ENCODE measurements around the gene KIAA0232.

The KIAA0232 gene

GRCh38 chr4:6873792-6874461, 91.4 kb downstream of the KIAA0232 start:
- peak; percentile 95 for FAIRE-seq
- no peak for TF ChIP-seq PAX5 (IDR thresholded peaks at IDR 0.05; ENCODE audit: insufficient read depth, low read length, severe bottlenecking)
- 0 out of 2 replicates have a peak, but pooled peaks have one; percentile 7 for TF ChIP-seq SPI1 (IDR thresholded peaks at IDR 0.05; ENCODE audit: low read depth, low read length)
- DNase-seq (ENCODE audit: insufficient read length, low spot score) = no peak

- FAIRE-seq (no peak), DNase-seq (ENCODE audit: insufficient read length, low spot score) (no peak)
- TF ChIP-seq POU2F2 (IDR thresholded peaks at IDR 0.05; ENCODE audit: low read depth, low read length) = no peak
- TF ChIP-seq SPI1 (IDR thresholded peaks at IDR 0.05; ENCODE audit: low read depth, low read length) = no peak
- TF ChIP-seq TAF1 (IDR thresholded peaks at IDR 0.05; ENCODE audit: low read depth, low read length) = no peak
- no peak for TF ChIP-seq POLR2AphosphoS5 (IDR thresholded peaks at IDR 0.05; ENCODE audit: low read depth, low read length)
- TF ChIP-seq PAX5 (IDR thresholded peaks at IDR 0.05; ENCODE audit: insufficient read depth, low read length, severe bottlenecking) = no peak
- no peak for TF ChIP-seq POLR2A (IDR thresholded peaks at IDR 0.05; ENCODE audit: low read depth, low read length)
Observed at GRCh38 chr4:6874981-6875380, 92.5 kb downstream of the KIAA0232 start.

- no peak for DNase-seq (ENCODE audit: insufficient read length, low spot score)
- TF ChIP-seq PAX5 (IDR thresholded peaks at IDR 0.05; ENCODE audit: insufficient read depth, low read length, severe bottlenecking) = no peak
- TF ChIP-seq POU2F2 (IDR thresholded peaks at IDR 0.05; ENCODE audit: low read depth, low read length) = no peak
- no peak for TF ChIP-seq TAF1 (IDR thresholded peaks at IDR 0.05; ENCODE audit: low read depth, low read length)
- no peak for TF ChIP-seq SPI1 (IDR thresholded peaks at IDR 0.05; ENCODE audit: low read depth, low read length)
- no peak for TF ChIP-seq POLR2AphosphoS5 (IDR thresholded peaks at IDR 0.05; ENCODE audit: low read depth, low read length)
- TF ChIP-seq POLR2A (IDR thresholded peaks at IDR 0.05; ENCODE audit: low read depth, low read length) = no peak
- FAIRE-seq = no peak
Observed at GRCh38 chr4:6875431-6875831, 92.9 kb downstream of the KIAA0232 start.

GRCh38 chr4:6876440-6876839, 93.9 kb downstream of the KIAA0232 start:
- FAIRE-seq (no peak), DNase-seq (ENCODE audit: insufficient read length, low spot score) (no peak)
- no peak for TF ChIP-seq POLR2A (IDR thresholded peaks at IDR 0.05; ENCODE audit: low read depth, low read length)
- no peak for TF ChIP-seq PAX5 (IDR thresholded peaks at IDR 0.05; ENCODE audit: insufficient read depth, low read length, severe bottlenecking)
- no peak for TF ChIP-seq POU2F2 (IDR thresholded peaks at IDR 0.05; ENCODE audit: low read depth, low read length)
- TF ChIP-seq TAF1 (IDR thresholded peaks at IDR 0.05; ENCODE audit: low read depth, low read length) = no peak
- no peak for TF ChIP-seq SPI1 (IDR thresholded peaks at IDR 0.05; ENCODE audit: low read depth, low read length)
- no peak for TF ChIP-seq POLR2AphosphoS5 (IDR thresholded peaks at IDR 0.05; ENCODE audit: low read depth, low read length)

- TF ChIP-seq POU2F2 (IDR thresholded peaks at IDR 0.05; ENCODE audit: low read depth, low read length) (no peak), TAF1 (IDR thresholded peaks at IDR 0.05; ENCODE audit: low read depth, low read length) (no peak), POLR2AphosphoS5 (IDR thresholded peaks at IDR 0.05; ENCODE audit: low read depth, low read length) (no peak), PAX5 (IDR thresholded peaks at IDR 0.05; ENCODE audit: insufficient read depth, low read length, severe bottlenecking) (no peak), SPI1 (IDR thresholded peaks at IDR 0.05; ENCODE audit: low read depth, low read length) (no peak), POLR2A (IDR thresholded peaks at IDR 0.05; ENCODE audit: low read depth, low read length) (no peak)
- DNase-seq (ENCODE audit: insufficient read length, low spot score) (no peak), FAIRE-seq (no peak)
Observed at GRCh38 chr4:6877067-6877466, 94.5 kb downstream of the KIAA0232 start.

- TF ChIP-seq POLR2A (IDR thresholded peaks at IDR 0.05; ENCODE audit: low read depth, low read length) (no peak), SPI1 (IDR thresholded peaks at IDR 0.05; ENCODE audit: low read depth, low read length) (no peak), POLR2AphosphoS5 (IDR thresholded peaks at IDR 0.05; ENCODE audit: low read depth, low read length) (no peak), PAX5 (IDR thresholded peaks at IDR 0.05; ENCODE audit: insufficient read depth, low read length, severe bottlenecking) (no peak), POU2F2 (IDR thresholded peaks at IDR 0.05; ENCODE audit: low read depth, low read length) (no peak), TAF1 (IDR thresholded peaks at IDR 0.05; ENCODE audit: low read depth, low read length) (no peak)
- DNase-seq (ENCODE audit: insufficient read length, low spot score) (no peak), FAIRE-seq (no peak)
Observed at GRCh38 chr4:6878451-6879059, 96.0 kb downstream of the KIAA0232 start.

- FAIRE-seq = no peak
- no peak for DNase-seq (ENCODE audit: insufficient read length, low spot score)
- TF ChIP-seq SPI1 (IDR thresholded peaks at IDR 0.05; ENCODE audit: low read depth, low read length) (no peak), POLR2A (IDR thresholded peaks at IDR 0.05; ENCODE audit: low read depth, low read length) (no peak), PAX5 (IDR thresholded peaks at IDR 0.05; ENCODE audit: insufficient read depth, low read length, severe bottlenecking) (no peak), POU2F2 (IDR thresholded peaks at IDR 0.05; ENCODE audit: low read depth, low read length) (no peak)
Observed at GRCh38 chr4:6880691-6881090, 98.2 kb downstream of the KIAA0232 start.

DNA sequence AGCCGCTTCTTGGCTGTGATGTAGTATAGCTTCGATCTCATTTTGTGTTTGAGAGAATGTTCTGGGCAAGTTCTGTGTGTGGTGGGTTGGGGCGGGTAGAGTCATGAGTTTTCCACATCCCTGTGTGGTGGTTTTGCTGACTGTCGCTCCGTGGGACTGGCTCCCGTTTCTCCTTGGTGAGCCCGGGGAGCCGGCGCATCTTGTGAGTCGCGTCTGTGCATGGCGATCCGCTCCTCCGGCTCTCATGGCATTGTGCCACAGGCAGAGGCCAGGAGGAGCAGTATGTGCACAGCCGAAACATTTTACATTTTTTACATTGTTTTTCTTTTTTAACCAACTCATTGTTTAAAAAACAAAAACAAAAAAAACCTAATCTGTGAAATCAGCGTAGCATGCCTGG, 99.4 kb downstream of the KIAA0232 start:
- FAIRE-seq = no peak
- DNase-seq (ENCODE audit: insufficient read length, low spot score) = no peak
- TF ChIP-seq TAF1 (IDR thresholded peaks at IDR 0.05; ENCODE audit: low read depth, low read length) = no peak

DNA sequence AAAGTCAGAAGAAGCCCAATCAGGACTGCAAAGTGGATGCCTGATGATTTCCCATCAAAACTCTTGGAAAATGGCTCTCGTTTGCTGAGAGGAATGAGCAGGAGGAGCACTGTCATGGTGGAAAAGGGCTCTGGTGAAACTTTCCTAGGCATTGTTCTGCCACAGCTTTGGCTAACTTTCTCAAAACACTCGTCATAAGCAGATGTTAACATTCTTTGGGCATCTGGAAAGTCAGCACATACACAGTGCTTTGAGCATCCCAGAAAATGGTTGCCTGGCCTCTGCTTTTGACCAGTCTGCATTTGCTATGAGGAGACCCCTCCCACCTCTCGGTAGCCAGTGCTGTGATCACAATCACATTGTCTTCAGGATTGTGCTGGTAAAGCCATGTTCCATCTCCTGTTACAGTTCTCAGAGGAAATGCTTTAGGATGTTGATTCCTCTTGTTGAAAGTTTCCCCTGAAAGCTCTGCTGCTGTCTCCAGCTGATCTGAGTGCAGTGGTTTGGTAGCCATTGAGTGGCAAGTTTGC, 101.9 kb downstream of the KIAA0232 start:
- FAIRE-seq = no peak
- TF ChIP-seq POLR2AphosphoS5 (IDR thresholded peaks at IDR 0.05; ENCODE audit: low read depth, low read length) (no peak), PAX5 (IDR thresholded peaks at IDR 0.05; ENCODE audit: insufficient read depth, low read length, severe bottlenecking) (no peak), TAF1 (IDR thresholded peaks at IDR 0.05; ENCODE audit: low read depth, low read length) (no peak), POLR2A (IDR thresholded peaks at IDR 0.05; ENCODE audit: low read depth, low read length) (no peak), SPI1 (IDR thresholded peaks at IDR 0.05; ENCODE audit: low read depth, low read length) (no peak), POU2F2 (IDR thresholded peaks at IDR 0.05; ENCODE audit: low read depth, low read length) (no peak)
- no peak for DNase-seq (ENCODE audit: insufficient read length, low spot score)

Measured in GM12891 (cell line).